HEK293T (cell line): ENCODE measurements around the gene COL1A1.

Experiments
- CTCF ChIA-PET: fragments of 350-600 bp; formaldehyde crosslinking; extraction: SDS; loops from one replicate; lab custom pipeline; 2021; ENCODE audit warnings: antibody characterized with exemption, inconsistent platforms; lab: Yijun Ruan, JAX
- POLR2A ChIA-PET: fragments of 350-600 bp; formaldehyde crosslinking; extraction: SDS; loops from one replicate; lab custom pipeline; 2020; ENCODE audit warnings: antibody characterized with exemption, inconsistent platforms; lab: Yijun Ruan, JAX
- DNase-seq: peaks from one replicate; pipeline ENCODE4 v3.0.0; 2012; ENCODE audit warnings: mixed read lengths; ENCODE audit errors: extremely low spot score
- ARNT ChIP-seq: fragments of 450-650 bp; IDR thresholded peaks from 2 replicates; pipeline ENCODE4 v1.6.1; 2017; ENCODE audit warnings: mild to moderate bottlenecking
- BHLHE40 ChIP-seq: fragments of 450-650 bp; IDR thresholded peaks from 2 replicates; pipeline ENCODE4 v1.6.1; 2016; ENCODE audit warnings: mild to moderate bottlenecking, moderate library complexity, borderline replicate concordance
- CTBP1 ChIP-seq: fragments of 450-650 bp; IDR thresholded peaks from 2 replicates; pipeline ENCODE4 v1.6.1; 2016; ENCODE audit warnings: borderline replicate concordance
- ELF4 ChIP-seq: fragments of 450-650 bp; IDR thresholded peaks from 2 replicates; pipeline ENCODE4 v1.6.1; 2017; ENCODE audit warnings: antibody characterized with exemption
- FOXA1 ChIP-seq: fragments of 450-650 bp; IDR thresholded peaks from 2 replicates; pipeline ENCODE4 v1.6.1; 2016; ENCODE audit warnings: mild to moderate bottlenecking
- FOXK2 ChIP-seq: fragments of 450-650 bp; IDR thresholded peaks from 2 replicates; pipeline ENCODE4 v1.6.1; 2016; ENCODE audit warnings: mild to moderate bottlenecking
- FOXM1 ChIP-seq: fragments of 450-650 bp; IDR thresholded peaks from 2 replicates; pipeline ENCODE4 v1.6.1; 2017; ENCODE audit warnings: mild to moderate bottlenecking, borderline replicate concordance
- HDGF ChIP-seq: fragments of 450-650 bp; IDR thresholded peaks from 2 replicates; pipeline ENCODE4 v1.6.1; 2017; ENCODE audit warnings: antibody characterized with exemption, borderline replicate concordance
- L3MBTL2 ChIP-seq: fragments of 450-650 bp; conservative IDR thresholded peaks from 2 replicates; pipeline ENCODE4 v1.6.1; 2016; ENCODE audit warnings: mild to moderate bottlenecking
- LEF1 ChIP-seq: fragments of 450-650 bp; IDR thresholded peaks from 2 replicates; pipeline ENCODE4 v1.6.1; 2017; ENCODE audit warnings: mild to moderate bottlenecking, borderline replicate concordance
- NFRKB ChIP-seq: fragments of 450-650 bp; IDR thresholded peaks from 2 replicates; pipeline ENCODE4 v1.6.1; 2016; ENCODE audit warnings: mild to moderate bottlenecking, moderate library complexity
- SP1 ChIP-seq: fragments of 450-650 bp; IDR thresholded peaks from 2 replicates; pipeline ENCODE4 v1.6.1; 2017
- SUZ12 ChIP-seq: fragments of 450-650 bp; IDR thresholded peaks from 2 replicates; pipeline ENCODE4 v1.6.1; 2016; ENCODE audit warnings: mild to moderate bottlenecking
- TARDBP ChIP-seq: fragments of 450-650 bp; IDR thresholded peaks from 2 replicates; pipeline ENCODE4 v1.6.1; 2016
- ZNF384 ChIP-seq: fragments of 450-650 bp; IDR thresholded peaks from 2 replicates; pipeline ENCODE4 v1.6.1; 2016
- TF ChIP-seq, protein P1 (sequence below): fragments of 450-650 bp; IDR thresholded peaks from 2 replicates; pipeline ENCODE4 v1.6.1; 2016

COL1A1 gene

GRCh38 chr17:50198026-50198669 is 3.3 kb downstream of the COL1A1 start:
- CTCF ChIA-PET: interaction anchor here (0.7 to 4.2 kb wide), 8 partner anchors 10 to 94 kb away, joined by 3 to 32 read pairs (median 4); no protein-coding TSS in a partner anchor
- DNase-seq: peak; percentile 51
- TF ChIP-seq BHLHE40: no peak
- TF ChIP-seq FOXM1: no peak
- TF ChIP-seq ARNT: no peak
- no peak for TF ChIP-seq ZNF384
- TF ChIP-seq SUZ12: no peak
- TF ChIP-seq HDGF: no peak
- no peak for TF ChIP-seq FOXA1
- TF ChIP-seq ELF4: no peak
- no peak for TF ChIP-seq L3MBTL2
- TF ChIP-seq TARDBP: no peak
- TF ChIP-seq NFRKB: no peak
- no peak for TF ChIP-seq LEF1
- no peak for TF ChIP-seq FOXK2
- TF ChIP-seq SP1: no peak
- POLR2A ChIA-PET: interaction anchor here (0.7 to 1.2 kb wide), 2 partner anchors 20 to 29 kb away, joined by 3 to 4 read pairs; no protein-coding TSS in a partner anchor

DNA sequence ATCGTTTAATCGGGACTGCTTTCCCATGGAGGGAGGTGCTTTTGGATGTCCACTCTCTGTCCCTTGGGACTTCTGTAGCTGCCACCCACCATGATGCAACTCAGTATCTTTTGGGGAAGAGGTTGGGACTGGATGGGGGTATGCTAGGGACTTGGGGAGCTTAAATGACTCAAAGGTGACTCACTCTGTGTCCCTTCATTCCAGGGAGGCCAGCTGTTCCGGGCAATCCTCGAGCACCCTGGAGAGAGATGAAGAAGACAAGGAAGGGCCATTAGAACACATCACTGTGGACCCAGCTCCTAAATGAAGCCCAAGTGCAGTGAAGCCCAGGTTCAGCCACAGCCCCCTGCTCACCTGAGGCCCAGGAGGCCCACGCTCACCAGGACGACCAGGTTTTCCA is 4.6 kb downstream of the COL1A1 start:
- CTCF ChIA-PET: interaction anchor here (0.8 to 4.2 kb wide), 6 partner anchors 14 to 103 kb away, joined by 3 to 32 read pairs (median 4); no protein-coding TSS in a partner anchor
- TF ChIP-seq ARNT (no peak), L3MBTL2 (no peak)
- POLR2A ChIA-PET: interaction anchor here (0.8 to 1.4 kb wide), 3 partner anchors 18 to 45 kb away, joined by 3 to 7 read pairs (median 4); no protein-coding TSS in a partner anchor
- DNase-seq: no peak

- ChIA-PET POLR2A (interaction anchor here (1.4 kb wide), 1 partner anchor 44 kb away, joined by 7 read pairs; no protein-coding TSS in a partner anchor), CTCF (interaction anchor here (0.9 to 4.2 kb wide), 4 partner anchors 13 to 27 kb away, joined by 3 to 32 read pairs (median 5); no protein-coding TSS in a partner anchor)
- no peak for DNase-seq
- no peak for TF ChIP-seq FOXK2
- TF ChIP-seq ZNF384: no peak
- no peak for TF ChIP-seq ELF4
- no peak for TF ChIP-seq TARDBP
- TF ChIP-seq, protein P1, sequence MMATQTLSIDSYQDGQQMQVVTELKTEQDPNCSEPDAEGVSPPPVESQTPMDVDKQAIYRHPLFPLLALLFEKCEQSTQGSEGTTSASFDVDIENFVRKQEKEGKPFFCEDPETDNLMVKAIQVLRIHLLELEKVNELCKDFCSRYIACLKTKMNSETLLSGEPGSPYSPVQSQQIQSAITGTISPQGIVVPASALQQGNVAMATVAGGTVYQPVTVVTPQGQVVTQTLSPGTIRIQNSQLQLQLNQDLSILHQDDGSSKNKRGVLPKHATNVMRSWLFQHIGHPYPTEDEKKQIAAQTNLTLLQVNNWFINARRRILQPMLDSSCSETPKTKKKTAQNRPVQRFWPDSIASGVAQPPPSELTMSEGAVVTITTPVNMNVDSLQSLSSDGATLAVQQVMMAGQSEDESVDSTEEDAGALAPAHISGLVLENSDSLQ: no peak
- TF ChIP-seq SUZ12: no peak
- no peak for TF ChIP-seq NFRKB
- TF ChIP-seq HDGF: no peak
- no peak for TF ChIP-seq FOXM1
- no peak for TF ChIP-seq BHLHE40
- no peak for TF ChIP-seq SP1
- no peak for TF ChIP-seq LEF1
- TF ChIP-seq CTBP1: no peak
- no peak for TF ChIP-seq ARNT
- TF ChIP-seq L3MBTL2: no peak
- no peak for TF ChIP-seq FOXA1
Measured at GRCh38 chr17:50196036-50196435, 5.4 kb downstream of the COL1A1 start.

DNA sequence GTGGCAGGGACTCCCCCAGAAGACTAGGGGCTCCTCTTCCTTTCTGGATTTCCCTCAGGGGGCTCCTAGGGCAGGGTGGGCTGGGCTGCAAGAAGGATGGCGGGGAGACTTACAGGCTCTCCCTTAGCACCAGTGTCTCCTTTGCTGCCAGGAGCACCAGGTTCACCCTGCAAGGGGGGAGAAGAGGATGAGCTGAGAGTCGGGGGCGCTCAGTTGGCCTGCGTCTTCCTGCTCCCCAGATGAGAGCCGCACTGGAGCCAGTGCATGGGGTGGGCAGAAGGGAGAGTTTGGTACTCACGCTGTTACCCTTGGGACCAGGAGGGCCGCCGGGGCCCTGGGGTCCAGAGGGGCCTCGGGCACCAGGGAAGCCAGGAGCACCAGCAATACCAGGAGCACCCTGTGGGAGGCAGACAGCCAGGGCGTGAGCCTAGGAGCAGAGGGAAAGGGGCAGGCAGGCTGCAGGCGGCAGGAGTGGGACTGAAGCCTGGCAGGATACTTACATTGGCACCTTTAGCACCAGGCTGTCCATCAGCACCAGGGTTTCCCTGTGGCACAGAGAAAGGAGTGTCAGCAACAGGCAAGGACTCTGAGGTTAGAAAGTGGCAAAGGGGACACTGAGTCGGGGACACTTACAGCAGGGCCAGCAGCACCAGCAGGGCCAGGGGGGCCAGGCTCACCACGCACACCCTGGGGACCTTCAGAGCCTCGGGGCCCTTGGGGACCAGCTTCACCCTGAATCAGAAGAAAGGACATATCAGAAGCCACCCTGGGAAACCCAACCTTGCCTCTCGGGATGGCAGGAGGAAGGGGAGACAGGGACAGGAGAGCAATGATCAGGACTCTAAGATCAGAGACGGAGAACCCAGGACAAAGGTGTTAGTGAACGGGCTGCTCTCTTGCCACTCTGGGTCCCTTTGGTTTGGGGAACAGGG is 6.2 kb downstream of the COL1A1 start:
- CTCF ChIA-PET: interaction anchor here (0.9 to 4.2 kb wide), 2 partner anchors 18 to 26 kb away, joined by 5 to 32 read pairs; no protein-coding TSS in a partner anchor
- TF ChIP-seq, protein P1: no peak
- no peak for TF ChIP-seq LEF1
- TF ChIP-seq HDGF: no peak
- TF ChIP-seq FOXA1: no peak
- no peak for TF ChIP-seq CTBP1
- no peak for TF ChIP-seq ZNF384
- no peak for TF ChIP-seq TARDBP
- TF ChIP-seq SUZ12: no peak
- TF ChIP-seq FOXM1: no peak
- POLR2A ChIA-PET: no interaction called here
- DNase-seq: no peak

DNA sequence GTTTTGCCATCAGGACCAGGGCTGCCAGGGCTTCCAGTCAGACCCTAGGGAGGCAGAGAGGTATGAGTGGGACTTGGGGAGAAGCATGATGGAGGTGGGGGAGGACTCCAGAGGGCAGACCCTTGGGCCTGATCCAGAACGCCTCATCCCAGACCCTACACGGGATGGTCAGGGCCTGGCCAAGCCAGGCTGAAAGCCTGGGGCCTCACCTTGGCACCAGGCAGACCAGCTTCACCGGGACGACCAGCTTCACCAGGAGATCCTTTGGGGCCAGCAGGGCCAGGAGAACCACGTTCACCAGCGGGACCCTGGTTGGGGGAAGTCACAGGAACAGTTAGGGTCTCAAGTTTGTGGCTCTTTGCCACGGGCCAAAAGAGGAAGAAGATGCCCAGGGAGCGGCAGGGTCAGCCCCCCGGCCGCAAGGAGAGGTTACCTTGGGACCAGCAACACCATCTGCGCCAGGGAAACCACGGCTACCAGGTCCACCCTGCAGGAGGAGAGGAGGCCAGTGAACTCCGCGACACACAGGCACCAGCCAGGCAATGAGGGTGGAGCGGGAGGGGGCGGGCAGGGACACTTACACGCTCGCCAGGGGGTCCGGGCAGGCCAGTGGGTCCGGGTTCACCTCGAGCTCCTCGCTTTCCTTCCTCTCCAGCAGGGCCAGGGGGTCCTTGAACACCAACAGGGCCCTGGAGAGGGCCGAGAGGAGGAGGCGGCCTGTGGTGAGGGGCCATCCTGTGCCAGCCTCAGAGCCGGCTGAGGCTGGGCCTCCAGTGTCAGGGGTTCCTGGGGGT is 7.1 kb downstream of the COL1A1 start:
- ChIA-PET CTCF (interaction anchor here (0.6 to 4.2 kb wide), 4 partner anchors 17 to 83 kb away, joined by 3 to 32 read pairs (median 4); no protein-coding TSS in a partner anchor), POLR2A (no interaction called here)
- no peak for DNase-seq
- TF ChIP-seq NFRKB (no peak), ARNT (no peak), FOXK2 (no peak), BHLHE40 (no peak), ZNF384 (no peak), FOXM1 (no peak), ELF4 (no peak), L3MBTL2 (no peak), CTBP1 (no peak), TARDBP (no peak), SP1 (no peak), FOXA1 (no peak), SUZ12 (no peak)
- TF ChIP-seq, protein P1: no peak
